ENCODE results near the gene RNF138. TPM values are rescaled to one million over a fixed set of nuclear protein-coding genes. Genes with fewer than 3 reads are reported as not detected.

The RNF138 gene
- total RNA-seq, 1 donor from 2014 or later, result 30.5 TPM

GRCh38 chr18:32056613-32057358, 34.9 kb upstream of the RNF138 start:
- no peaks in the 10 kb centered on the region for H3K4me1 Mint-ChIP-seq (ENCODE audit: unreplicated experiment)
- no peaks in the 10 kb centered on the region for H3K9me3 Mint-ChIP-seq (ENCODE audit: unreplicated experiment)
- H3K27ac Mint-ChIP-seq (ENCODE audit: unreplicated experiment), result no peak overlapping the region
- DNase-seq (ENCODE audit: low spot score), result no peak
- TF ChIP-seq CTCF (IDR thresholded peaks at IDR 0.05; ENCODE audit: unreplicated experiment), result no peak
- H3K36me3 Mint-ChIP-seq (ENCODE audit: low read depth, unreplicated experiment), result no peaks in the 10 kb centered on the region
- H3K4me3 Mint-ChIP-seq (ENCODE audit: unreplicated experiment), result no peak overlapping the region
- H3K27me3 Mint-ChIP-seq (ENCODE audit: unreplicated experiment), result peaks cover 1% of the 10 kb centered on the region

- DNase-seq (ENCODE audit: low spot score), result no peak
- no peaks in the 10 kb centered on the region for H3K36me3 Mint-ChIP-seq (ENCODE audit: low read depth, unreplicated experiment)
Observed at GRCh38 chr18:32057624-32058165, 34.0 kb upstream of the RNF138 start.

GRCh38 chr18:32060026-32060425, 31.6 kb upstream of the RNF138 start:
- H3K27me3 Mint-ChIP-seq (ENCODE audit: unreplicated experiment), result peaks cover 1% of the 10 kb centered on the region
- H3K36me3 Mint-ChIP-seq (ENCODE audit: low read depth, unreplicated experiment), result no peaks in the 10 kb centered on the region
- H3K27ac Mint-ChIP-seq (ENCODE audit: unreplicated experiment), result no peak overlapping the region
- H3K4me3 Mint-ChIP-seq (ENCODE audit: unreplicated experiment), result no peak overlapping the region
- DNase-seq (ENCODE audit: low spot score), result no peak
- no peak for TF ChIP-seq CTCF (IDR thresholded peaks at IDR 0.05; ENCODE audit: unreplicated experiment)
- H3K4me1 Mint-ChIP-seq (ENCODE audit: unreplicated experiment), result no peaks in the 10 kb centered on the region
- H3K9me3 Mint-ChIP-seq (ENCODE audit: unreplicated experiment), result no peaks in the 10 kb centered on the region

More at GRCh38 chr18:32057624-32058165, 34.0 kb upstream of the RNF138 start:
- Mint-ChIP-seq H3K4me1 (ENCODE audit: unreplicated experiment) (no peaks in the 10 kb centered on the region), H3K27me3 (ENCODE audit: unreplicated experiment) (peaks cover 1% of the 10 kb centered on the region), H3K4me3 (ENCODE audit: unreplicated experiment) (no peak overlapping the region), H3K27ac (ENCODE audit: unreplicated experiment) (no peak overlapping the region), H3K9me3 (ENCODE audit: unreplicated experiment) (no peaks in the 10 kb centered on the region)
- no peak for TF ChIP-seq CTCF (IDR thresholded peaks at IDR 0.05; ENCODE audit: unreplicated experiment)

GRCh38 chr18:32067375-32068167, 24.1 kb upstream of the RNF138 start:
- Mint-ChIP-seq H3K4me3 (ENCODE audit: unreplicated experiment) (no peak overlapping the region), H3K27me3 (ENCODE audit: unreplicated experiment) (no peaks in the 10 kb centered on the region), H3K36me3 (ENCODE audit: low read depth, unreplicated experiment) (no peaks in the 10 kb centered on the region), H3K27ac (ENCODE audit: unreplicated experiment) (no peak overlapping the region), H3K9me3 (ENCODE audit: unreplicated experiment) (no peaks in the 10 kb centered on the region), H3K4me1 (ENCODE audit: unreplicated experiment) (no peaks in the 10 kb centered on the region)
- TF ChIP-seq CTCF (IDR thresholded peaks at IDR 0.05; ENCODE audit: unreplicated experiment), result no peak
- no peak for DNase-seq (ENCODE audit: low spot score)

All from endothelial cell (in vitro differentiated cells).